ENCODE results near the gene UBE2R2. TPM values are rescaled to one million over a fixed set of nuclear protein-coding genes. Genes with fewer than 3 reads are reported as not detected.

UBE2R2 gene
- total RNA-seq, 1 donor from 2014 or later: 88.0 TPM

DNA sequence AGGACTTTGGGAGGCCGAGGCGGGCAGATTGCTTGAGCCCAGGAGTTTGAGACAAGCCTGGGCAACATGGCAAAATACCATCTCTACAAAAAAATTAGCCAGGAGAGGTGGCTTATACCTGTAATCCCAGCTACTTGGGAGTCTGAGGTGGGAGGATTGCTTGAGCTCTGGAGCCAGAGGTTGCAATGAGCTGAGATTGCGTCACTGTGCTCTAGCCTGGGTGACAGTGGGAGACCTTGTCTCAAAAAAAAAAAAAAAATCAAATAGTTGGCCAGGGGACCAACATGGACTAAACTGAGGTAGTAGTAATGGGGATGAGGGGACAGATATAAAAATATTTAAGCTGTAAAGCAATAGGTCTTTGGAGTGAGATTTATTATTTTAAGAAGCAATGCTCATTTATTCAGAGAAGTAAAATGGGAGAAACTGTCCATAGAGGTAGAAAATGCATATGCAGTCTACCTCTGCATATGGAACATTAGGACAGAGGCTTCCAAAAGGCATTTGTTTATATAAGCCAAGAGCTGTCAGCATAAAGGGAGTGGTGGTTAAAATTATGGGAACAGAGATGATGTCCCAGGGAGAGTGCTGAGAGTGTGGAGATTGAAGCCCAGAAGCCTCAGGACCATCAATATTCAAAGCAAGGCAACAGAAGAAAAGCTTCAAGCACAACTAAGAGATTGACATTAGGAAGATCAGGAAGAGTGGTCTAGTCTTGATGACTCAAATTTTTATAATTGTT, 98.1 kb downstream of the UBE2R2 start:
- TF ChIP-seq, protein P1, sequence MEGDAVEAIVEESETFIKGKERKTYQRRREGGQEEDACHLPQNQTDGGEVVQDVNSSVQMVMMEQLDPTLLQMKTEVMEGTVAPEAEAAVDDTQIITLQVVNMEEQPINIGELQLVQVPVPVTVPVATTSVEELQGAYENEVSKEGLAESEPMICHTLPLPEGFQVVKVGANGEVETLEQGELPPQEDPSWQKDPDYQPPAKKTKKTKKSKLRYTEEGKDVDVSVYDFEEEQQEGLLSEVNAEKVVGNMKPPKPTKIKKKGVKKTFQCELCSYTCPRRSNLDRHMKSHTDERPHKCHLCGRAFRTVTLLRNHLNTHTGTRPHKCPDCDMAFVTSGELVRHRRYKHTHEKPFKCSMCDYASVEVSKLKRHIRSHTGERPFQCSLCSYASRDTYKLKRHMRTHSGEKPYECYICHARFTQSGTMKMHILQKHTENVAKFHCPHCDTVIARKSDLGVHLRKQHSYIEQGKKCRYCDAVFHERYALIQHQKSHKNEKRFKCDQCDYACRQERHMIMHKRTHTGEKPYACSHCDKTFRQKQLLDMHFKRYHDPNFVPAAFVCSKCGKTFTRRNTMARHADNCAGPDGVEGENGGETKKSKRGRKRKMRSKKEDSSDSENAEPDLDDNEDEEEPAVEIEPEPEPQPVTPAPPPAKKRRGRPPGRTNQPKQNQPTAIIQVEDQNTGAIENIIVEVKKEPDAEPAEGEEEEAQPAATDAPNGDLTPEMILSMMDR (conservative IDR thresholded peaks at IDR 0.05): no peak
- peaks cover 23% of the 10 kb centered on the region for H3K36me3 Mint-ChIP-seq (ENCODE audit: low read depth)
- H3K27ac Mint-ChIP-seq (ENCODE audit: unreplicated experiment): no peak overlapping the region
- no peak for DNase-seq (ENCODE audit: low read depth, low spot score)
- H3K4me3 Mint-ChIP-seq: peak overlapping the region; percentile 8
- H3K27me3 Mint-ChIP-seq (ENCODE audit: low read depth): no peaks in the 10 kb centered on the region
- H3K9me3 Mint-ChIP-seq: no peaks in the 10 kb centered on the region
- no peaks in the 10 kb centered on the region for H3K4me1 Mint-ChIP-seq

DNA sequence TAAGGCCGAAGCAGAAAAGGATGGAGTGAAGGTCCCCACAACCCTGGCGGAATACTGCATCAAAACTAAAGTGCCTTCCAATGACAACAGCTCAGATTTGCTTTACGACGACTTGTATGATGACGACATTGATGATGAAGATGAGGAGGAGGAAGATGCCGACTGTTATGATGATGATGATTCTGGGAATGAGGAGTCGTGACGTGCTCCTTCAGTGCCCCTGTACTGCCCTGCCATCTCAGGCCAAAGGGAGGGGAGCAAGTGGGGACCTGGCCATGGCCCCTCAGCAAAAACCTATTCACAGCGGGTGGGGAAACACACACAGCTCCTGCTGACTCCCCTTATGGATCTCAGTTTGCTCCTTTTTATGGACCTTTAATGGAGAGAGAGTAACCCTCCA, 100.1 kb downstream of the UBE2R2 start:
- Mint-ChIP-seq H3K36me3 (ENCODE audit: low read depth) (peaks cover 30% of the 10 kb centered on the region), H3K9me3 (no peaks in the 10 kb centered on the region), H3K4me3 (no peak overlapping the region), H3K4me1 (no peaks in the 10 kb centered on the region), H3K27ac (ENCODE audit: unreplicated experiment) (no peak overlapping the region), H3K27me3 (ENCODE audit: low read depth) (no peaks in the 10 kb centered on the region)
- TF ChIP-seq, protein P1 (conservative IDR thresholded peaks at IDR 0.05): no peak
- DNase-seq (ENCODE audit: low read depth, low spot score): no peak

DNA sequence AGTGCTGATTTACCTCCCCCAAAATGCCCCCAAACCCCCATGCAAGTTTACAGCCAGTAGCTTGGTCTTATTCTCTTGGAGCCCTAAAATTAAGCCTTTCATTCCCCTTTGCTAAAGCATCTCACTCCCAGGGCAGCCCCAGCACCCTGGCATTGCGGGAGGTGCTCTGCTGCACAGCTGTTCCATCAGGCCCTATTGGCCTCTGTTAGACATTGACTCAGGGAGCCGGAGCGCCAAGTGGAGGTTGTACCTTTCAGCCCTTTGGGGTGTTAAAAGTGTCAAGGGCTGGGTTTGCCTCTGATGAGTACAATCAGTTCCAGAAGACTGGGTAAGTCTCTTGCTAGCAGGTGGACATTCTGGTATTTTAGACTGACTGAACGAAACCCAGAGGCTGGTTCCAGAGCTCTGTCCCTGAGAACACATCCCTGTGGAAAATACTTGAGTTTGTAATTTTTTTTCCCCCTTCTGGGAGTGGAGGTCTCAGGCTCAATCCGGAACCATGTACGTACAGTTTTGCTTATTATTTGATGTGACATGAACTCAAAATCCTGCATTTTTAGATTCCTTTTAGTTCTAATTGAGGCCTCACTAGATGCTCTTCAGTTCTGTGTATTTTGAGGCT, 102.4 kb downstream of the UBE2R2 start:
- Mint-ChIP-seq H3K4me1 (no peaks in the 10 kb centered on the region), H3K4me3 (peak overlapping the region; percentile 35), H3K27me3 (ENCODE audit: low read depth) (no peaks in the 10 kb centered on the region), H3K9me3 (no peaks in the 10 kb centered on the region), H3K27ac (ENCODE audit: unreplicated experiment) (peak overlapping the region; percentile 80), H3K36me3 (ENCODE audit: low read depth) (peaks cover 31% of the 10 kb centered on the region)
- no peak for DNase-seq (ENCODE audit: low read depth, low spot score)
- TF ChIP-seq, protein P1 (conservative IDR thresholded peaks at IDR 0.05): no peak

DNA sequence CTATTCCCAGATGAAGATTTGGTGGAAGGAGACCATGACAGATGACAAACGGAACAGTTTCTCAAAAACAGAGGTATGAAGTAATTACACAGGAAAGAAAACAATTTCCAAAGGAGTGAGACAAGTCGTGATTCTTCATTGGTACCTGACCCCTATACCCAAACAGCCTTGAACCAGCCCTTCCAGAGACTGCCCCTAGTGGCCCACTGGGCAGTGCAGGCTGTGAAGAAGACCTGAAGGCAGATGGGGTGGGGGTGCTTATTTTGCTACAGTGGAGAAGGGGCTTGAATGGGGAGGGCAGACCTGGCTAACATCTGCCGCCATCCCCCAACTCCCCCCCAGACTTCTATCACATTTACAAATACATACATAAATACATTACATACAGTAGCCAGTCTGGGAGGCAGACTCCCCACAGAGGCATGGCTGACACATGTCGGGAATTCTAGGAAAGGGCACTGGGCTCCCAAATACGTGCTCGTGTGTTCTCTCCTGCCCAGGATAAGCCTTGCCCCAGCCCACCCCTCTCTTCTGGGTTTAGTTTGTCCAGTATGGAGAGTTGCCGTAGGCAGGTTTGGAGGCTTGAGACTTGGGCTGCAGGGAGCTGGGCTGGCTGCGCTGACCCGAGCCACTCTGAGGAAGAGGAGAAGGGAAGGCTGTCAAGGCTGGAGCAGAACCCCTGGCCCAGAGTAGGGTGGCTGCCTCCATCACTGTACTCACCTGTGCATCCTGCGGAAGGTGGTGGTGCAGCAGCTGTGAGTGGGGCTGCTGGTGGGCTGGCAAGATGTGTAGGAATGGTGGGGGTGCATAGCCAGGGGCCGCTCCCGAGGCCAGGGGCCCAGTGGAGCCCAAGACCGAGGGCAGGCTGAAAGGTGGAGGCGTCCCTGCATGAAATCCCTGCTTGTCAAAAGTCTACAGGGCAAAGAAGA, 105.3 kb downstream of the UBE2R2 start:
- Mint-ChIP-seq H3K36me3 (ENCODE audit: low read depth) (peaks cover 21% of the 10 kb centered on the region), H3K27ac (ENCODE audit: unreplicated experiment) (no peak overlapping the region), H3K4me3 (peak overlapping the region; percentile 6), H3K9me3 (no peaks in the 10 kb centered on the region), H3K27me3 (ENCODE audit: low read depth) (no peaks in the 10 kb centered on the region), H3K4me1 (no peaks in the 10 kb centered on the region)
- DNase-seq (ENCODE audit: low read depth, low spot score): no peak
- TF ChIP-seq, protein P1 (conservative IDR thresholded peaks at IDR 0.05): peak; percentile 69

DNA sequence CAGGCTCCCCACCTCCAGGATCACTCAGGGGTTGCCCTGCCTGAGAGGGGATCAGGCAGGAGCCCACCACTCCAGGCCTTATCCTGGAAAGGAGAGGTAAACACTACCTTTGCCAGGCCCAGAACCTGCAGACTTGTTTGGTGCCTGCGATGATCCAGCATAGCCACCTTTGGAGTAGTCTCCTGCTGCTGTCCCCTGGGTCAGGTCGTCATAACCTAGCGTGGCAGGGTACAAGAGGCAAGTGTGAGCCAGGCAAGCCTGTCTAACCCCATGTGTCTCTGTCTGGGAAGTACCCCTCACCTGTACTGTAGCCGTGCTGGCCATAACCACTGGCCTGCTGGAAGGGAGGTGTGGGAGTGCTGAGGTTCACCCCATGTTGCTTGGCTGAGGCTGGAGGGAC, 106.1 kb downstream of the UBE2R2 start:
- TF ChIP-seq, protein P1 (conservative IDR thresholded peaks at IDR 0.05): no peak
- Mint-ChIP-seq H3K27ac (ENCODE audit: unreplicated experiment) (no peak overlapping the region), H3K36me3 (ENCODE audit: low read depth) (peaks cover 22% of the 10 kb centered on the region), H3K27me3 (ENCODE audit: low read depth) (no peaks in the 10 kb centered on the region), H3K4me1 (no peaks in the 10 kb centered on the region), H3K9me3 (no peaks in the 10 kb centered on the region), H3K4me3 (no peak overlapping the region)
- DNase-seq (ENCODE audit: low read depth, low spot score): no peak
